ENCODE measurements around the gene SMIM29. TPM values are rescaled to one million over a fixed set of nuclear protein-coding genes. Genes with fewer than 3 reads are reported as not detected.

SMIM29 gene
- total RNA-seq, 1 experiment from 2014 or later: 25.8 TPM

DNA sequence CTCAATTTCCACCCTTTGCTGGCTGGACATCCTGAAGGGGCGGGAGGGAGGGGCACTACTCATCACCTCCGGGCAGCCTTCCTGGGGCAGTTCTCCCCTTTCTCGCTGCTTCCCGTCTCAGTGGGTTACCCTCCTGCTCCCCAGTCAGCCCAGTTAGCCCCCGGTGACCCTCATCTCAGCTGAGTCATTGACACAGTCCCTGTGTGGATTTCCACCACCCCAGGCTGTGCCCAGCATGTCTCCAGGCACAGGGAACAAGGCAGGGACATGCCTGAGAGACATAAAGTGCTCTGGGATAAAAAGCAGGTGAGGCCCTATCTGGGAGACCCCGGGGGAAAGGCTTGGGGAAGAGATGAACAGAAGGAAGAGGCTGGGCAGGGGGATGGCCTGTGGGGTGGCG lies 42.1 kb downstream of the SMIM29 start:
- H3K27me3 ChIP-seq (ENCODE audit: low read length): no peaks in the 10 kb centered on the region
- no peak overlapping the region for H2AFZ ChIP-seq (ENCODE audit: low read length)
- no peaks in the 10 kb centered on the region for H3K36me3 ChIP-seq (ENCODE audit: low read depth, low read length)
- no peak overlapping the region for H3K9ac ChIP-seq (ENCODE audit: low read length)
- no peaks in the 10 kb centered on the region for H3F3A ChIP-seq (ENCODE audit: low read length, unreplicated experiment)
- POLR2A ChIA-PET (ENCODE audit: unreplicated experiment): no interaction called here
- H3K4me3 ChIP-seq (ENCODE audit: low read length): no peak overlapping the region
- TF ChIP-seq, protein P1, sequence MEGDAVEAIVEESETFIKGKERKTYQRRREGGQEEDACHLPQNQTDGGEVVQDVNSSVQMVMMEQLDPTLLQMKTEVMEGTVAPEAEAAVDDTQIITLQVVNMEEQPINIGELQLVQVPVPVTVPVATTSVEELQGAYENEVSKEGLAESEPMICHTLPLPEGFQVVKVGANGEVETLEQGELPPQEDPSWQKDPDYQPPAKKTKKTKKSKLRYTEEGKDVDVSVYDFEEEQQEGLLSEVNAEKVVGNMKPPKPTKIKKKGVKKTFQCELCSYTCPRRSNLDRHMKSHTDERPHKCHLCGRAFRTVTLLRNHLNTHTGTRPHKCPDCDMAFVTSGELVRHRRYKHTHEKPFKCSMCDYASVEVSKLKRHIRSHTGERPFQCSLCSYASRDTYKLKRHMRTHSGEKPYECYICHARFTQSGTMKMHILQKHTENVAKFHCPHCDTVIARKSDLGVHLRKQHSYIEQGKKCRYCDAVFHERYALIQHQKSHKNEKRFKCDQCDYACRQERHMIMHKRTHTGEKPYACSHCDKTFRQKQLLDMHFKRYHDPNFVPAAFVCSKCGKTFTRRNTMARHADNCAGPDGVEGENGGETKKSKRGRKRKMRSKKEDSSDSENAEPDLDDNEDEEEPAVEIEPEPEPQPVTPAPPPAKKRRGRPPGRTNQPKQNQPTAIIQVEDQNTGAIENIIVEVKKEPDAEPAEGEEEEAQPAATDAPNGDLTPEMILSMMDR (conservative IDR thresholded peaks at IDR 0.05; ENCODE audit: low read depth, low read length): no peak
- TF ChIP-seq EZH2phosphoT487 (IDR thresholded peaks at IDR 0.05; ENCODE audit: borderline replicate concordance, low read length) (no peak), EZH2 (IDR thresholded peaks at IDR 0.05; ENCODE audit: low read length, unreplicated experiment) (no peak)
- H4K20me1 ChIP-seq (ENCODE audit: low read length): no peaks in the 10 kb centered on the region
- no peak overlapping the region for H3K4me2 ChIP-seq (ENCODE audit: low read length)
- CTCF ChIA-PET: interaction anchor here (0.5 kb wide), 1 partner anchor 10 kb away, joined by 5 read pairs; no protein-coding TSS in a partner anchor
- H3K9me3 ChIP-seq (ENCODE audit: low read length): no peaks in the 10 kb centered on the region
- intact Hi-C loops (cut with micrococcal nuclease): no loop called here
- ATAC-seq: no peak
- no peaks in the 10 kb centered on the region for H3K9me2 ChIP-seq (replicated peaks; ENCODE audit: low read length)
- no peaks in the 10 kb centered on the region for H3K4me1 ChIP-seq (ENCODE audit: insufficient read depth, low read length)
- no peaks in the 10 kb centered on the region for H3K79me2 ChIP-seq (ENCODE audit: low read length)
- no TSS peak for BruUV-seq (replicated peaks)
- H3K27ac ChIP-seq (ENCODE audit: low read length): no peak overlapping the region
- DNase-seq: no peak

DNA sequence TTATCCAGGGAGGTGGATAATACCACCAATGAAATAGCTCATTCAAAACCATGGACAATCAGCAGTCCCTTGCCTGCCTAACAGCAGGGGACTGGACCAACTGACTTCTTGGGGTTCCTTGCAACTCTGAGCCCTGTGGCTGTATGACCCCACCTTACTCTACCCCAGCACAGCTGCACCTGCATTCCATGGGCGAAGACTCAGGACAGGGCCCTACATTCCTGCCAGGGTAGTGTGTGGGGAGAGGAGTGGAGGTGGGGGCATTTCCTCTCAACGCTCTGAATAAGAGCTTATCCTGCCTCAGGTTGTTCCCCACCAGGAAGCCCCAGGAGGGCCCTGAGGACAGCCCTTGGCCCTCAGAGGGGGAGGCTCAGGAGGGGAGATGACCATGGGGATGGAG lies 42.9 kb downstream of the SMIM29 start:
- ChIA-PET CTCF (no interaction called here), POLR2A (ENCODE audit: unreplicated experiment) (no interaction called here)
- Histone ChIP-seq H3K9me2 (replicated peaks; ENCODE audit: low read length) (no peaks in the 10 kb centered on the region), H3K4me1 (ENCODE audit: insufficient read depth, low read length) (no peaks in the 10 kb centered on the region), H3K27ac (ENCODE audit: low read length) (no peak overlapping the region), H2AFZ (ENCODE audit: low read length) (no peak overlapping the region), H3K79me2 (ENCODE audit: low read length) (no peaks in the 10 kb centered on the region), H3K36me3 (ENCODE audit: low read depth, low read length) (no peaks in the 10 kb centered on the region), H3K4me3 (ENCODE audit: low read length) (no peak overlapping the region), H4K20me1 (ENCODE audit: low read length) (no peaks in the 10 kb centered on the region), H3K4me2 (ENCODE audit: low read length) (no peak overlapping the region), H3K27me3 (ENCODE audit: low read length) (no peaks in the 10 kb centered on the region), H3K9ac (ENCODE audit: low read length) (no peak overlapping the region), H3K9me3 (ENCODE audit: low read length) (no peaks in the 10 kb centered on the region), H3F3A (ENCODE audit: low read length, unreplicated experiment) (no peaks in the 10 kb centered on the region)
- ATAC-seq (no peak), DNase-seq (no peak)
- intact Hi-C loops (cut with micrococcal nuclease): no loop called here
- BruUV-seq (replicated peaks): no TSS peak
- no peak for TF ChIP-seq EZH2 (IDR thresholded peaks at IDR 0.05; ENCODE audit: low read length, unreplicated experiment)
- TF ChIP-seq EZH2phosphoT487 (IDR thresholded peaks at IDR 0.05; ENCODE audit: borderline replicate concordance, low read length): no peak

DNA sequence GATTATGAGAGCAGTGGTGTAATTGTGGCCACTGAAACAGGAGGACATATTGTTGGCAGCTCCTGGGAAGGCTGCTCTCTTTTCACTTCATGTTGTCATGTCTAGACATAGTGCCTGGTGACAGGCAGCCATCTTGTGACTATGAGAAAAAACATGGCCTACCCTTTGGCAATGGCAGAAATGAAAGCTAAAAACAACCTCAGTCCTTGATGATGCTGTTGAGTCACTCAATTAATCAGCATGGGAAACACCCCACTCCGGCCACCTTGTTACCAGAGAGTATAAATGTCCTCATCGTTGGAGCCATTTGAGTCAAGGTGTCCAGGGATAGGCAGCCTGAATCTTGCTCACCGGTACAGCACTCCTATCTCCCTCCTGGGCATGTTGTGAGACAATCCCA lies 43.3 kb downstream of the SMIM29 start:
- H3K4me2 ChIP-seq (ENCODE audit: low read length): no peak overlapping the region
- H3K27ac ChIP-seq (ENCODE audit: low read length): no peak overlapping the region
- H3K27me3 ChIP-seq (ENCODE audit: low read length): no peaks in the 10 kb centered on the region
- H4K20me1 ChIP-seq (ENCODE audit: low read length): no peaks in the 10 kb centered on the region
- H3K4me3 ChIP-seq (ENCODE audit: low read length): no peak overlapping the region
- no peaks in the 10 kb centered on the region for H3K9me2 ChIP-seq (replicated peaks; ENCODE audit: low read length)
- H3K36me3 ChIP-seq (ENCODE audit: low read depth, low read length): no peaks in the 10 kb centered on the region
- POLR2A ChIA-PET (ENCODE audit: unreplicated experiment): no interaction called here
- DNase-seq (no peak), ATAC-seq (no peak)
- intact Hi-C loops (cut with micrococcal nuclease): no loop called here
- no peak overlapping the region for H3K9ac ChIP-seq (ENCODE audit: low read length)
- no peaks in the 10 kb centered on the region for H3K4me1 ChIP-seq (ENCODE audit: insufficient read depth, low read length)
- H3F3A ChIP-seq (ENCODE audit: low read length, unreplicated experiment): no peaks in the 10 kb centered on the region
- H3K79me2 ChIP-seq (ENCODE audit: low read length): no peaks in the 10 kb centered on the region
- H2AFZ ChIP-seq (ENCODE audit: low read length): peak overlapping the region; percentile 41; the same call in 1 of the 2 replicates
- BruUV-seq (replicated peaks): no TSS peak
- CTCF ChIA-PET: no interaction called here
- H3K9me3 ChIP-seq (ENCODE audit: low read length): no peaks in the 10 kb centered on the region
- TF ChIP-seq, protein P1 (conservative IDR thresholded peaks at IDR 0.05; ENCODE audit: low read depth, low read length): no peak
- no peak for TF ChIP-seq EZH2 (IDR thresholded peaks at IDR 0.05; ENCODE audit: low read length, unreplicated experiment)
- TF ChIP-seq EZH2phosphoT487 (IDR thresholded peaks at IDR 0.05; ENCODE audit: borderline replicate concordance, low read length): no peak
